ENCODE measurements around the gene CHCHD6. TPM values are rescaled to one million over a fixed set of nuclear protein-coding genes. Genes with fewer than 3 reads are reported as not detected.

CHCHD6 gene
- total RNA-seq, 4 donors from 2014 or later, result 13.4 to 22.0 (median 16.1) TPM

GRCh38 chr3:126889276-126890201, 185.5 kb downstream of the CHCHD6 start:
- H3K4me3 ChIP-seq, result no peak overlapping the region
- H3K36me3 ChIP-seq, result no peaks in the 10 kb centered on the region
- DNase-seq (ENCODE audit: low spot score in 2 of 2), result peak in 1 of 2 donors; percentile 51
- H3K27me3 ChIP-seq, result no peaks in the 10 kb centered on the region
- no peak overlapping the region for H3K27ac ChIP-seq
- peaks cover 4% of the 10 kb centered on the region for H3K4me1 ChIP-seq
- TF ChIP-seq POLR2AphosphoS5 (IDR thresholded peaks at IDR 0.05), result no peak
- TF ChIP-seq CTCF (IDR thresholded peaks at IDR 0.05), result no peak
- no peak for TF ChIP-seq EP300 (IDR thresholded peaks at IDR 0.05)
- TF ChIP-seq POLR2A (IDR thresholded peaks at IDR 0.05), result no peak
- H3K9me3 ChIP-seq, result no peaks in the 10 kb centered on the region
- WGBS, result 90% methylated on average over 9 of the region's 15 CpGs

- H3K4me3 ChIP-seq, result no peak overlapping the region
- peaks cover 12% of the 10 kb centered on the region for H3K4me1 ChIP-seq
- H3K27ac ChIP-seq, result no peak overlapping the region
- peak in 1 of 2 donors; percentile 32 for DNase-seq (ENCODE audit: low spot score in 2 of 2)
- no peaks in the 10 kb centered on the region for H3K36me3 ChIP-seq
- no peaks in the 10 kb centered on the region for H3K9me3 ChIP-seq
- no peak for TF ChIP-seq POLR2A (IDR thresholded peaks at IDR 0.05)
- no peak for TF ChIP-seq POLR2AphosphoS5 (IDR thresholded peaks at IDR 0.05)
- TF ChIP-seq EP300 (IDR thresholded peaks at IDR 0.05), result no peak
- no peak for TF ChIP-seq CTCF (IDR thresholded peaks at IDR 0.05)
- 98% methylated on average over 6 of the region's 7 CpGs for WGBS
- no peaks in the 10 kb centered on the region for H3K27me3 ChIP-seq
Measured at GRCh38 chr3:126891141-126891540, 187.1 kb downstream of the CHCHD6 start.

GRCh38 chr3:126891791-126892190, 187.8 kb downstream of the CHCHD6 start:
- DNase-seq (ENCODE audit: low spot score in 2 of 2), result peak in 1 of 2 donors; percentile 32
- 89% methylated on average over 6 of the region's 10 CpGs for WGBS
- H3K27ac ChIP-seq, result no peak overlapping the region
- no peak overlapping the region for H3K4me3 ChIP-seq
- no peaks in the 10 kb centered on the region for H3K9me3 ChIP-seq
- TF ChIP-seq EP300 (IDR thresholded peaks at IDR 0.05) (no peak), CTCF (IDR thresholded peaks at IDR 0.05) (no peak), POLR2AphosphoS5 (IDR thresholded peaks at IDR 0.05) (no peak), POLR2A (IDR thresholded peaks at IDR 0.05) (no peak)
- H3K4me1 ChIP-seq, result peaks cover 12% of the 10 kb centered on the region
- no peaks in the 10 kb centered on the region for H3K36me3 ChIP-seq
- H3K27me3 ChIP-seq, result no peaks in the 10 kb centered on the region

GRCh38 chr3:126893651-126894050, 189.6 kb downstream of the CHCHD6 start:
- no peak for DNase-seq (ENCODE audit: low spot score in 2 of 2)
- TF ChIP-seq POLR2AphosphoS5 (IDR thresholded peaks at IDR 0.05) (no peak), CTCF (IDR thresholded peaks at IDR 0.05) (no peak), POLR2A (IDR thresholded peaks at IDR 0.05) (no peak), EP300 (IDR thresholded peaks at IDR 0.05) (no peak)
- no peaks in the 10 kb centered on the region for H3K27me3 ChIP-seq
- no peaks in the 10 kb centered on the region for H3K9me3 ChIP-seq
- WGBS, result 93% methylated on average over 2 of the region's 2 CpGs
- peaks cover 8% of the 10 kb centered on the region for H3K4me1 ChIP-seq
- no peaks in the 10 kb centered on the region for H3K36me3 ChIP-seq
- no peak overlapping the region for H3K4me3 ChIP-seq
- no peak overlapping the region for H3K27ac ChIP-seq

GRCh38 chr3:126894475-126894874, 190.4 kb downstream of the CHCHD6 start:
- Histone ChIP-seq H3K27me3 (no peaks in the 10 kb centered on the region), H3K9me3 (no peaks in the 10 kb centered on the region), H3K27ac (no peak overlapping the region), H3K4me1 (peaks cover 8% of the 10 kb centered on the region), H3K36me3 (no peaks in the 10 kb centered on the region), H3K4me3 (no peak overlapping the region)
- peak in 1 of 2 donors; percentile 27 for DNase-seq (ENCODE audit: low spot score in 2 of 2)
- WGBS, result 89% methylated on average over 4 of the region's 4 CpGs
- TF ChIP-seq POLR2AphosphoS5 (IDR thresholded peaks at IDR 0.05), result no peak
- no peak for TF ChIP-seq POLR2A (IDR thresholded peaks at IDR 0.05)
- TF ChIP-seq CTCF (IDR thresholded peaks at IDR 0.05), result no peak
- TF ChIP-seq EP300 (IDR thresholded peaks at IDR 0.05), result no peak
